ENCODE data around the gene C16orf90.

GRCh38 chr16:3538222-3538621 lies 42.9 kb upstream of the C16orf90 start:
- TF ChIP-seq SUZ12 (IDR thresholded peaks at IDR 0.05; ENCODE audit: extremely low read depth, insufficient read depth, insufficient read length) (no peak), YY1 (IDR thresholded peaks at IDR 0.05; ENCODE audit: insufficient read depth, insufficient read length) (no peak)

Data from NT2/D1 (cell line).